ENCODE results near the gene STK10. TPM values are rescaled to one million over a fixed set of nuclear protein-coding genes. Genes with fewer than 3 reads are reported as not detected.

The STK10 gene
- total and polyA plus RNA-seq, 2 of the 8 experiments (the other 6 are each of a cell fraction or from before 2014, with no cell fraction given), result 10.5 to 21.4 TPM

- CTCF ChIA-PET (ENCODE audit: partially characterized antibody), result interaction anchor here (0.6 to 5.6 kb wide), 4 partner anchors 9 to 153 kb away, joined by 3 to 42 read pairs (median 3); no protein-coding TSS in a partner anchor
- no peak overlapping the region for H3K27ac ChIP-seq (ENCODE audit: low read depth, low read length)
- TF ChIP-seq PHF8 (conservative IDR thresholded peaks at IDR 0.05; ENCODE audit: low read depth, low read length) (no peak), CTCF (IDR thresholded peaks at IDR 0.05; ENCODE audit: control extremely low read depth in 1 of 3, insufficient read depth in 1 of 3, low read depth in 1 of 3, low read length in 3 of 3) (no peak), FOSL1 (IDR thresholded peaks at IDR 0.05; ENCODE audit: insufficient read depth, low read depth, low read length) (no peak), POLR2AphosphoS5 (IDR thresholded peaks at IDR 0.05; ENCODE audit: low read depth, low read length) (no peak), NRF1 (IDR thresholded peaks at IDR 0.05; ENCODE audit: low read depth, low read length) (no peak), TBP (IDR thresholded peaks at IDR 0.05; ENCODE audit: low read depth, low read length) (no peak), RXRA (IDR thresholded peaks at IDR 0.05; ENCODE audit: insufficient read depth, low read depth, low read length) (no peak), GTF2F1 (IDR thresholded peaks at IDR 0.05; ENCODE audit: borderline replicate concordance, low read depth, low read length) (no peak), KDM1A (IDR thresholded peaks at IDR 0.05; ENCODE audit: borderline replicate concordance, low read length) (no peak), CHD2 (IDR thresholded peaks at IDR 0.05; ENCODE audit: low read length) (no peak), SAP30 (IDR thresholded peaks at IDR 0.05; ENCODE audit: insufficient read depth, insufficient replicate concordance, low read length) (no peak)
Observed at GRCh38 chr5:172164769-172165212, 23.2 kb downstream of the STK10 start.

More at GRCh38 chr5:172164769-172165212, 23.2 kb downstream of the STK10 start:
- no peaks in the 10 kb centered on the region for H3K9me3 ChIP-seq (ENCODE audit: insufficient read depth in 2 of 2, low read depth in 1 of 2, low read length in 1 of 2)
- no peak overlapping the region for H3K9ac ChIP-seq (replicated peaks in 1 of 4; ENCODE audit: extremely low read depth in 1 of 4, low read depth in 3 of 4, low read length in 3 of 4)
- FAIRE-seq, result no peak
- no peak overlapping the region for H4K91ac ChIP-seq (replicated peaks; ENCODE audit: insufficient read length, low read length)
- no peak overlapping the region for H2BK5ac ChIP-seq (ENCODE audit: low read depth, low read length)
- no peak overlapping the region for H2BK12ac ChIP-seq (ENCODE audit: low read depth, low read length)
- no peak overlapping the region for H3K23ac ChIP-seq (ENCODE audit: insufficient read length)
- H2AK5ac ChIP-seq (ENCODE audit: low read depth, low read length), result no peak overlapping the region
- H2AFZ ChIP-seq (ENCODE audit: low read length), result no peak overlapping the region
- H3K36me3 ChIP-seq (ENCODE audit: control insufficient read depth in 2 of 4, insufficient read depth in 4 of 4, low read length in 3 of 4), result no peaks in the 10 kb centered on the region
- H3K79me1 ChIP-seq (ENCODE audit: low read depth, low read length), result peaks cover 8% of the 10 kb centered on the region; the same call in 1 of the 2 replicates
- no peak overlapping the region for H3K4me3 ChIP-seq (ENCODE audit: extremely low read depth in 1 of 4, insufficient read depth in 2 of 4, low read depth in 3 of 4, low read length in 4 of 4)
- H2BK15ac ChIP-seq (ENCODE audit: low read length), result 0 out of 2 replicates have a peak overlapping the region, but pooled peaks have one; percentile 61
- POLR2A ChIA-PET (ENCODE audit: partially characterized antibody), result interaction anchor here (1.5 kb wide), 1 partner anchor 13 kb away, joined by 3 read pairs; no protein-coding TSS in a partner anchor
- H3K79me2 ChIP-seq (ENCODE audit: control insufficient read depth in 1 of 2, insufficient read depth in 2 of 2, low read length in 2 of 2), result no peaks in the 10 kb centered on the region
- no peak overlapping the region for H3K18ac ChIP-seq (ENCODE audit: extremely low read depth, low read length)
- H3K4ac ChIP-seq (replicated peaks; ENCODE audit: insufficient read length, low read depth, low read length), result no peak overlapping the region
- no peak for DNase-seq (ENCODE audit: low read depth in 1 of 2, low spot score in 2 of 2)
- H3K14ac ChIP-seq (ENCODE audit: insufficient read length), result no peak overlapping the region
- 95% methylated on average over 11 of the region's 13 CpGs; no CpG with 5 or more reads in 1 of the 2 experiments for WGBS, 2 experiments (ENCODE audit: extremely low coverage in 1 of 2, insufficient coverage in 1 of 2, insufficient read length in 1 of 2, insufficient replicate concordance in 2 of 2, low coverage in 1 of 2, low lambda C conversion rate in 2 of 2, missing lambda C conversion rate in 1 of 2)
- peaks cover 0 to 4% (median 3%) of the 10 kb centered on the region in 4 experiments; a peak in 3 of 7 replicates for H3K4me1 ChIP-seq (replicated peaks in 1 of 4; ENCODE audit: control insufficient read depth in 3 of 4, insufficient read depth in 4 of 4, low read length in 3 of 4)
- H3K27me3 ChIP-seq (replicated peaks in 1 of 4; ENCODE audit: control insufficient read depth in 3 of 4, extremely low read depth in 1 of 4, insufficient read depth in 3 of 4, low read length in 3 of 4), result no peaks in the 10 kb centered on the region
- H2BK20ac ChIP-seq (ENCODE audit: low read length), result no peak overlapping the region
- peak overlapping the region; percentile 42 for H4K8ac ChIP-seq (ENCODE audit: extremely low read depth, insufficient read depth, low read length)
- H4K5ac ChIP-seq (ENCODE audit: insufficient read length, low read depth, low read length), result no peak overlapping the region
- no peak overlapping the region for H2BK120ac ChIP-seq (replicated peaks; ENCODE audit: low read depth, low read length)
- no peak overlapping the region for H3K56ac ChIP-seq (replicated peaks; ENCODE audit: insufficient read length, low read depth, low read length)
- H3K23me2 ChIP-seq (ENCODE audit: low read depth, low read length), result no peaks in the 10 kb centered on the region; the same call in 1 of the 2 replicates
- no peak overlapping the region for H3K4me2 ChIP-seq (ENCODE audit: insufficient read depth in 1 of 2, low read depth in 2 of 2, low read length in 2 of 2)
- H4K20me1 ChIP-seq (replicated peaks in 1 of 2; ENCODE audit: control insufficient read depth in 1 of 2, insufficient read depth in 2 of 2, low read length in 2 of 2), result no peaks in the 10 kb centered on the region

Data from H1 (cell line).